Peyer's patch (tissue), 4 donors: ENCODE results near the gene DDC. TPM values are rescaled to one million over a fixed set of nuclear protein-coding genes. Genes with fewer than 3 reads are reported as not detected.

Source experiments
- DNase-seq, 3 donors: peaks; one replicate each; pipeline ENCODE4 v3.0.0-alpha.2; 2017 to 2019
- H3K27ac ChIP-seq, 4 donors: fragments of 200-600 bp; sonication (generic); one replicate each; pipeline ENCODE4 v1.5.1; 2016 to 2019
- H3K27me3 ChIP-seq, 2 donors: fragments of 200-600 bp; sonication (generic); one replicate each; pipeline ENCODE4 v1.5.1; 2019
- H3K36me3 ChIP-seq, 3 donors: fragments of 200-600 bp; sonication (generic); one replicate each; pipeline ENCODE4 v1.5.1; 2016 to 2019
- H3K4me1 ChIP-seq, 4 donors: fragments of 200-600 bp; sonication (generic); one replicate each; pipeline ENCODE4 v1.5.1; 2016 to 2019
- H3K4me3 ChIP-seq, 4 donors: fragments of 200-600 bp; sonication (generic); 1 replicate in 3 of 4; 2 replicates in 1 of 4; pipeline ENCODE4 v1.5.1; 2016 to 2019; ENCODE audit warnings: mild to moderate bottlenecking in 1 of 4
- H3K9me3 ChIP-seq, 4 donors: fragments of 200-600 bp; sonication (generic); one replicate each; pipeline ENCODE4 v1.5.1; 2016 to 2019; ENCODE audit warnings: mild to moderate bottlenecking in 1 of 4
- CTCF ChIP-seq, 6 experiments: fragments of 450-650 bp in 4 of 6; fragments of 200-600 bp in 2 of 6; sonication (generic) in 1 of 6; IDR thresholded peaks; one replicate each; pipeline ENCODE4 v1.5.1; 2017 to 2019; ENCODE audit warnings: antibody characterized with exemption in 6 of 6, mild to moderate bottlenecking in 3 of 6, moderate library complexity in 1 of 6
- POLR2A ChIP-seq, 2 donors: fragments of 450-650 bp; IDR thresholded peaks; one replicate each; pipeline ENCODE4 v1.5.1; 2017; ENCODE audit warnings: antibody characterized with exemption in 2 of 2, mild to moderate bottlenecking in 2 of 2, moderate library complexity in 2 of 2
- total RNA-seq, 4 donors: library from RNA; depleted of rRNA; stranded (reverse); fragments of >200 nt; gene quantifications; one replicate each; pipeline ENCODE4 v1.1.0, GENCODE V29; 2016

DDC gene
- total RNA-seq, 4 donors from 2014 or later = 56.9 to 314 (median 200) TPM

- no peak for DNase-seq
- H3K36me3 ChIP-seq = peaks cover 0 to 7% (median 0%) of the 10 kb centered on the region in 3 donors
- H3K9me3 ChIP-seq = no peaks in the 10 kb centered on the region
- no peak for TF ChIP-seq CTCF (IDR thresholded peaks at IDR 0.05)
- no peak for TF ChIP-seq POLR2A (IDR thresholded peaks at IDR 0.05)
- H3K4me3 ChIP-seq = no peak overlapping the region
- H3K4me1 ChIP-seq = peaks cover 0 to 16% (median 2%) of the 10 kb centered on the region in 4 donors
- H3K27ac ChIP-seq = no peak overlapping the region
- no peaks in the 10 kb centered on the region for H3K27me3 ChIP-seq
These were observed 66.1 kb downstream of the DDC start for GRCh38 chr7:50499092-50499491.

- H3K4me3 ChIP-seq = no peak overlapping the region
- peaks cover 0 to 16% (median 2%) of the 10 kb centered on the region in 4 donors for H3K4me1 ChIP-seq
- H3K27ac ChIP-seq = peak overlapping the region in 1 of 4 donors; percentile 35
- no peak for TF ChIP-seq CTCF (IDR thresholded peaks at IDR 0.05)
- TF ChIP-seq POLR2A (IDR thresholded peaks at IDR 0.05) = no peak
- no peaks in the 10 kb centered on the region for H3K27me3 ChIP-seq
- peaks cover 0 to 12% (median 0%) of the 10 kb centered on the region in 3 donors for H3K36me3 ChIP-seq
- DNase-seq = no peak
- H3K9me3 ChIP-seq = no peaks in the 10 kb centered on the region
These were observed 67.2 kb downstream of the DDC start for GRCh38 chr7:50497968-50498367.

GRCh38 chr7:50497068-50497642, 68.0 kb downstream of the DDC start:
- Histone ChIP-seq H3K36me3 (peaks cover 0 to 14% (median 0%) of the 10 kb centered on the region in 3 donors), H3K4me1 (peaks cover 0 to 16% (median 2%) of the 10 kb centered on the region in 4 donors), H3K9me3 (no peaks in the 10 kb centered on the region), H3K4me3 (no peak overlapping the region), H3K27ac (peak overlapping the region in 2 of 4 donors; percentile 39 to 53), H3K27me3 (no peaks in the 10 kb centered on the region)
- TF ChIP-seq CTCF (IDR thresholded peaks at IDR 0.05) = no peak
- TF ChIP-seq POLR2A (IDR thresholded peaks at IDR 0.05) = no peak
- peak in 2 of 3 donors; percentile 67 to 81 for DNase-seq

GRCh38 chr7:50496569-50496968, 68.6 kb downstream of the DDC start:
- peaks cover 0 to 16% (median 2%) of the 10 kb centered on the region in 4 donors for H3K4me1 ChIP-seq
- TF ChIP-seq CTCF (IDR thresholded peaks at IDR 0.05) = no peak
- no peak for TF ChIP-seq POLR2A (IDR thresholded peaks at IDR 0.05)
- H3K27ac ChIP-seq = peak overlapping the region in 2 of 4 donors; percentile 39 to 53
- peaks cover 0 to 14% (median 0%) of the 10 kb centered on the region in 3 donors for H3K36me3 ChIP-seq
- no peaks in the 10 kb centered on the region for H3K9me3 ChIP-seq
- no peak overlapping the region for H3K4me3 ChIP-seq
- no peak for DNase-seq
- no peaks in the 10 kb centered on the region for H3K27me3 ChIP-seq

- H3K4me1 ChIP-seq = peaks cover 0 to 16% (median 2%) of the 10 kb centered on the region in 4 donors
- no peak overlapping the region for H3K27ac ChIP-seq
- no peak for DNase-seq
- TF ChIP-seq POLR2A (IDR thresholded peaks at IDR 0.05) = no peak
- no peak for TF ChIP-seq CTCF (IDR thresholded peaks at IDR 0.05)
- peaks cover 0 to 14% (median 0%) of the 10 kb centered on the region in 3 donors for H3K36me3 ChIP-seq
- no peak overlapping the region for H3K4me3 ChIP-seq
- no peaks in the 10 kb centered on the region for H3K27me3 ChIP-seq
- no peaks in the 10 kb centered on the region for H3K9me3 ChIP-seq
These were observed 69.5 kb downstream of the DDC start for GRCh38 chr7:50495746-50496145.
